ENCODE results near the gene NAT8L. TPM values are rescaled to one million over a fixed set of nuclear protein-coding genes. Genes with fewer than 3 reads are reported as not detected.

Gene NAT8L
- polyA plus RNA-seq, 4 donors, result 5.4 to 7.8 (median 6.6) TPM

DNA sequence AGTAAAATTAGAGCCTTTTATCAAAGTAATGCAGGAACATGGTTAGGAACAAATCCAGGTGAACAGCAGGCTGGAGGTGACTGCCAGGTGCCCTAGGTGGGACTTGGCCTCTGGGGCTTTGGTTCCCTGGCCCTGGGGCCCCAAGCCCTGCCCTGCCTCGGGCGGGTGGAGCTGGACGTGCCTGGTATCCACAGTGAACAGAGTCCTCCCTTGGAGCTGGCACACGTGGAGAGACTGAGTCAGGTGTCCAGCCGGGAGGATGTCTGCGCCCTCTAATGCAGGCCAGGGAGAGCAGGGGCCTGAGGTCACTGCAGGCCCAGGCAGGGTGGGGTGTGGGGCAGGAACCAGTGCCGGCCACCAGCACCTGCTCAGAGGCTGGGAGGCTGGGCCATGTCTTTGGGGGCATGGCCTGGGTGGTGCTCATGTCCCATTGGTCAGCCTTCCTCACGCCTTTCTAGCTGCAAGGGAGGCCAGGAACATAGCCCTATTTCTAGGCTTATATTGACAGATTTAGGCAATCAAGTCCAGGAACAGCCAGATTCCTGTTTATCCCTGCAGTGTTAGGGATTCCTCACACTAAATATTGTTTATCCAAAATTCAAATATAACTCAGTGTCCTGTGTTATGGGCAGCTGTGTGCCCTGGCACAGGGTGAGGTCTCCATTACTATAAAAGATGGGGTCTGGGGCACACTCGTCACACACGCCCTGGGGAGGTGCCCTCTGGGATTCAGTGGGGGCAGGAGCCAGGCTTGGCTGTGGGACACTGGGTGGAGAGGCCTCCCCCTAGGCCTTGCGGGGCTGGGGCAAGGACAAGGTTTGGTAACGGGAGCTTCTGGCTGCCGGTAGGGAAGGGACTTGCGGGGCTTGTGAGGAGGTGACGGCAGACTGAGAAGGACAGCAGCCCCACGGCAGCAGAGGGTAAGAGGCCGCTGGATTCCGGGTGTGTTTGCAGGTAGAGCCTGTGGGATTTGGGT, 14.3 kb upstream of the NAT8L start:
- no peak for DNase-seq (ENCODE audit: low read depth in 4 of 4, low spot score in 3 of 4)

GRCh38 chr4:2045518-2045951, 13.6 kb upstream of the NAT8L start:
- no peak for DNase-seq (ENCODE audit: low read depth in 4 of 4, low spot score in 3 of 4)

GRCh38 chr4:2046031-2046961, 12.8 kb upstream of the NAT8L start:
- DNase-seq (ENCODE audit: low read depth in 4 of 4, low spot score in 3 of 4), result no peak

GRCh38 chr4:2047031-2047660, 12.0 kb upstream of the NAT8L start:
- DNase-seq (ENCODE audit: low read depth in 4 of 4, low spot score in 3 of 4), result no peak

DNA sequence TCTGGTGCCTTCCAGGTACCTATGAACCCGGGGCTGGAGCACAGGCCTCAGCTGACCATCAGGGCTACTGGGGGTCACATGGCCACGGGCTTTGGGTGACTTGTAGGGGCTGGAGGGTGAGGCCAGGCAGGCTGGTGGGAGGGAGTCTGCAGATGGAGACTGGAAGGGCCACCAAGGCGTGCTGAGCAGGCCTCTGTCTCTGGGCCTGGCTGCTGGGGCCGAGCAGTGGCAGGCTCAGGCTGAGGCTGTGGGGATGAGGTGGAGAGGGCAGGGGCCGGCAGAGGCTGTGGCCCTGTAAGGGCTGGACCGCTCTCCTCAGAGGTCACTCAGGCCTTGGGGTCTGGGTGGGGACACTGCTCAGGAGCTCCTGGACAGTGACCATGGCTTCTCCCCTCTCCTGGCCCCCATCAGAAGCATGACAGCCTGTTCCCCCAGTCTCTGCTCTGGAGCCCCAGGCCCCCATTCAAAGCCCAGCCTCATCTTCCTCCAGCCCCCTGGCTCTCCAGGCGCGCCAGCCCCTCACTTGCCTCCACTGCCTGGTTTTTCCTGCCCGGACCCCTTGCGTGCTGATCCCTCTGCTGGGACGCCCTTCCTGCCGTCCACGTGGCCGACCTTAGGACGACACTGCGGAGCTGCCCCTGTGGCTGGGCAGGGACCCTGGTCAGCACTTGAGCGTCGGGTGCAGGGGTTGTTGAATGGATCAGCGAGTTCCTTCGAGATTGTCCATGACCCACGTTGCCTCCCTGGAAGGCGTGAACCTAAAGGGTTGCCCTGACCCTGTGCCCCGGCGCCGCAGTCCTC, 11.1 kb upstream of the NAT8L start:
- no peak for DNase-seq (ENCODE audit: low read depth in 4 of 4, low spot score in 3 of 4)

DNA sequence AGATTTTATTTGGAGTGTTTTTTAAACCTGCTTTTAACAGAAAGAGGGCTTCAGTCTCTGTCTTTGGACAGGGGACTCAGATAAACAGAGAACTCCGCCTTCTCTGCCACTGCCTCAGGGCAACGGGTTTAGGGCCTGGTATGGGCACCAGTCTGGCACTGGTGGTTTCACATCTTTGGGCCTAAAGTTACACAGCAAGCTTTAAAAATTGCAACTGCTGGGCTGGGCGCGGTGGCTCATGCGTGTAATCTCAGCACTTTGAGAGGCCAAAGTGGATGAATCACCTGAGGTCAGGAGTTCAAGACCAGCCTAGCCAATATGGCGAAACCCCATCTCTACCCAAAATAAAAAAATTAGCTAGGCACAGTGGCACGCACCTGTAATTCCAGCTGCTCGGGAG, 10.3 kb upstream of the NAT8L start:
- no peak for DNase-seq (ENCODE audit: low read depth in 4 of 4, low spot score in 3 of 4)

- no peak for DNase-seq (ENCODE audit: low read depth in 4 of 4, low spot score in 3 of 4)
Measured at GRCh38 chr4:2049381-2049780, 9.7 kb upstream of the NAT8L start.

DNA sequence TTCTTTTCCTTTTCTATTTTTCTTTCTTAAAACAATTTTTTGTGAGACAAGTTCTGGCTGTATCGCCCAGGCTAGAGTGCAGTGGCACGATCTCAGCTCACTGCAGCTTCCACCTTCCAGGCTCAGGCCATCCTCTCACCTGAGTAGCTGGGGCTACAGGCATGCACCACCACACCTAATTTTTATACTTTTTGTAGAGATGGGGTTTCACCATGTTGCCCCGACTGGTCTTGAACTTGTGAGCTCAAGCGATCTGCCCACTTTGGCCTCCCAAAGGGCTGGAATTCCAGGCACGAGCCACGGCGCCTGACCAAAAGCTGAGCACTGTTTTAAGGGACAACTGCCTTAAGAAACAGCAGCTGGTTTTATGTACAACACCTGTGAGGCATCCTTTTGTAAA, 9.3 kb upstream of the NAT8L start:
- DNase-seq (ENCODE audit: low read depth in 4 of 4, low spot score in 3 of 4), result no peak

- no peak for DNase-seq (ENCODE audit: low read depth in 4 of 4, low spot score in 3 of 4)
Measured at GRCh38 chr4:2051086-2051485, 8.0 kb upstream of the NAT8L start.

DNA sequence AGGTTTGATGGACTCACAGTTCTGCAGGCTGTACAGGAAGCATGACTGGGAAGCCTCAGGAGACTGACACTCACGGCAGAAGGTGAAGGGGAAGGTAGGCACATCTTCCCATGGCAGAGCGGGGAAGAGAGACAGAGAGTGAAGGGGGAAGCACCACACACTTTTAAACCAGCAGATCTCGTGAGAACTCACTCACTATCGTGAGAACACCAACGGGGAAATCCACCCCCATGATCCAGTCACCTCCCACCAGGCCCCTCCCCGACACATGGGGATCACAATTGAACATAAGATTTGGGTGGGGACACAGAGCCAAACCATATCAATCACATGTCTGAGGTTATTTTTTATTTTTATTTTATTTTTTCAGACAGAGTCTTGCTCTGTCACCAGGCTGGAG, 4.9 kb upstream of the NAT8L start:
- no peak for DNase-seq (ENCODE audit: low read depth in 4 of 4, low spot score in 3 of 4)

DNA sequence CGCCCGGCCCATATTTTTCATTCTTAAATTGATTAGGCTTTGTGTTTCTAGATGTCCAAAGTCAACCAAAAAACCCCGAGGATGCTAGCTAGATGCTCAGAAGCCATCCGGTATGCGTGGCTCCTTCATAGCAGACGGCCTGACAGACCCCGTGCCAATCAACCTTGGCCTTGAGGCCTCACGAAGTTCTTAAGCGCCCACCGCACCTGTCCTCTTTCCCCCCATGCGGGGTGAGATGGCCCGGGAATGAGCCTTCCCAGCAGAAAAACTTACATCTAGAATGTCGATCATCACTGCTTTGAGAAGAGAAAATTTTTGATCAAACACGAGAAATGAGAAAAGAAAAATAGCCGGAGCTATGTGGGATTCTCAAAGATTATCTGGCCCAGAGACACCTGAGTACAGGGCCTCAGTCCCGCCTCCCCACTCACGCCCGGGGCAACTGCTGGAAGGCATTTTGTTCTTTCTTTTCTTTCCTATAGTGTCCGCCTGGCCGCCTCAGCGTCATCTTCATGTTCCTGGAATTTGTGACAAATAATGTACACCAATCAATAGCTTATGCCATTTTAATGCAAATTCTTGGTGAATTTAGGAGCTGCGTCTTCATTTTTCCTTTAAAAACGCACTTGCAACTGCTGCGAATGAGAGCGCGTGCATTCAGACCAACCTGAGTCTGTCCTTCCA, 1.6 kb upstream of the NAT8L start:
- DNase-seq (ENCODE audit: low read depth in 4 of 4, low spot score in 3 of 4), result no peak

GRCh38 chr4:2058264-2059045, 672 bp upstream of the NAT8L start:
- DNase-seq (ENCODE audit: low read depth in 4 of 4, low spot score in 3 of 4), result no peak

- DNase-seq (ENCODE audit: low read depth in 4 of 4, low spot score in 3 of 4), result no peak
Measured at GRCh38 chr4:2059726-2060602, 837 bp downstream of the NAT8L start.

DNA sequence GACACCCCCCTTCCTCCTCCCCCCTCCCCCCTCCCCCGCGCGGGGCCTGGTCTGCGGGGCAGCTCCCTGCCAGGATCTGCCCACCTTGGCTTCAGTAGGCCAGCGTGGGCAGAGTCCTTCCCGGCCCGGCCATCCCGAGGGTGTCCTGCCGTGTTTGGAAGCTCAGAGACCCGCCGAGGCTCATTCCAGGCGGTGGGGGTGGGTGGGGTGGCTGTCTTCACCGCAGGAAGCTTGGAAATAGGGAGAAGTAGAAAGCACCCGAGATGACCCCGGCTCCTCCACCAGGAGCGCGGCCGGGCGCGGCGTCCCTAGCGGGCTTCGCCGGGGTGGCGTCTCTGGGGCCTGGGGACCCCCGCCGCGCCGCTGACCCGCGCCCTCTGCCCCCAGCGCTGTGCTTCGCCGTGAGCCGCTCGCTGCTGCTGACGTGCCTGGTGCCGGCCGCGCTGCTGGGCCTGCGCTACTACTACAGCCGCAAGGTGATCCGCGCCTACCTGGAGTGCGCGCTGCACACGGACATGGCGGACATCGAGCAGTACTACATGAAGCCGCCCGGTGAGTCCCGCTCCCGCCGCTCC, 1.6 kb downstream of the NAT8L start:
- no peak for DNase-seq (ENCODE audit: low read depth in 4 of 4, low spot score in 3 of 4)

DNA sequence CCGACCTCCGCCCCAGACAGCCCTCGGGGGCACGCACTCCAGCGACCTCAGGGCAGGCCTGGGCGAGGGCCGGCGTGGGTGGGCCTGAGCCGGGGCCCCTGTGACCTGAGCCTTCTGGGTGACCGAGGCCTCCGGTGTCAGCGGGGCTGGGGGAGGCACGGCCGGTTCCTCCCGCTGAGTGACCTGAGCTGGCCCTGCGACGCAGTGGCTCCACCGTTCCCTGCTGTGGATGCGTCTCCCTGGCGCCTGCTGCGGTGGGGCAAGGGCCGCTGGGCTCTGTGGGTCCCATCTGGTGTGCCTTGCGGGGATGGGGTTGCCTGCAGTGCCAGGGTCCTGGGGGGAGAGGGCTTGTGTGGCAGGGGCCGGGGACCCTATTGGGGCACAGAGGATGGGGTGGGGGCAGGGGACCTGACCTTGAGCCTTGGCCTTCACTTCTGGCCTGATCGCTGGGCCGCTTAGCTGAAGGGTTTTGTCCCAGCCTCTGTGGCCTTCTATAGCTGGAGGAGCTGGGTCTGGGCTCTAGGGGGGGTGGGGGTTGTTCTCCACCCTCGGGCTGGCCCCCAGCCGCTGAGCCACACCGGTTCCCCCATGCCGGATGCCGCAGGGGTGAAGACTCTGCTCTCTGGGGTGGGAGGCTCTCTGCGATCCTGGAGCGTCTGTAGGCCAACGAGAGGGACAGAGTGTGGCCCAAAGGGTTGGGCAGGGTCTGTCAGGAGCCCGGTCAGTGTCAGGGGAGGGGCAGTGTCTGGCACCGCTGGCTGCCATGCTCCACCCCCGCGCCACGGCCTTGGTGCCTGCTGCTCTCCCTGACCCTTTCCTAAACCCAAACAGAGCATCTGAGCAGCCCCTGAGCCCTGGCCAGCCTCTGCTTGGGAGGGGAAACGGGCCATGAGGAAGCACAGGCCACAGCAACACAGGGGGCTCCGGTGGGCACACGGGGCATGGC, 2.3 kb downstream of the NAT8L start:
- no peak for DNase-seq (ENCODE audit: low read depth in 4 of 4, low spot score in 3 of 4)

- no peak for DNase-seq (ENCODE audit: low read depth in 4 of 4, low spot score in 3 of 4)
Measured at GRCh38 chr4:2062168-2062807, 3.2 kb downstream of the NAT8L start.

Data from right renal pelvis (tissue), 4 donors.